ENCODE results near the gene MEF2C.

Gene MEF2C

GRCh38 chr5:88888291-88888690, 5.3 kb upstream of the MEF2C start:
- DNase-seq, result no peak

GRCh38 chr5:88887342-88887741, 4.4 kb upstream of the MEF2C start:
- DNase-seq, result no peak

DNA sequence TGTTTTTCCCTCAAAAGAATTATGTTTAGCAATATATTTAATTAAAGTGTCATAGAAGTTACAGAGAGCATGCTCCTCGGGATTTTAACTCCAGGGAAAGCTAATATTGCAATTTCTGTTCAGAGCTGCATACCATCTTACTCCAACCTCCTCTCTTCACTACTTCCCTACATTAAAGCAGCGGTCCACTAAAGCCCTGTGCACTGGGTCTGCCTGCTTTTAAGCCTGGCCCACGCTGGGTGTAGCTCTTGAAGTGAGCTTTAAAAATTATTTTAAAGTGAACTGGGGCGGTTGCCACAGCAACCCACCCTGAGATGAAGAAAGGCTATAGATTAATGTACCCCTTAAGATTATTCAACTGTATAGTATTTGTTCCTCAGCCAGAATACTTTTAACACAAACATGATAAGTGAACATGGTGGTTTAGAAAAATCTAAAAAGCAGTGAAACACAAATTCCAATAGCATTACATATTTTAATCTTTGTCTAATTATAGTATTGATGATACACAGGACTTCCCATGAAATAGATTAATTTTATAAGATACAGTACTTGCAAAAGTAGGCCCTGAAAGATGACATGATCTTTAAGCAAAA, 3.9 kb upstream of the MEF2C start:
- peak; percentile 3 to 24 for DNase-seq

DNA sequence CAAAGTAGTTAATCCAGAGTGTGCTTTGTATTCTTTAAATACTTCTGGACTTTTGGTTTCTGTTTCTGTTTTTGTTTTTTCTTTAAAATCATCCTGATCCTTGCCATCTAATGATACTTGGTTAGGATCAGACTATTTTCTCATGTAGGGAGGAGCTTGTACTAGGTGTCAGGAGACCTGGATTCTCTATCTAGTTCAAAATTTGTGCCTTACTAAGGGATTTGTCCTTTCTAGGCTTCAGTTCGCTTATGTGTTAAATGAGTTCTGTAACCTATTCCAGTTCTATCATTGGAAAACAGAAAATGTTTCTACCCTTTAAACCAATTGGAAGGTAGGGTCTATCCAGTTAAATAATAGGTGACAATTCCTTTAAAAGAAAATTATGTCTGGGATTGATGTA, 3.3 kb upstream of the MEF2C start:
- DNase-seq, result no peak

DNA sequence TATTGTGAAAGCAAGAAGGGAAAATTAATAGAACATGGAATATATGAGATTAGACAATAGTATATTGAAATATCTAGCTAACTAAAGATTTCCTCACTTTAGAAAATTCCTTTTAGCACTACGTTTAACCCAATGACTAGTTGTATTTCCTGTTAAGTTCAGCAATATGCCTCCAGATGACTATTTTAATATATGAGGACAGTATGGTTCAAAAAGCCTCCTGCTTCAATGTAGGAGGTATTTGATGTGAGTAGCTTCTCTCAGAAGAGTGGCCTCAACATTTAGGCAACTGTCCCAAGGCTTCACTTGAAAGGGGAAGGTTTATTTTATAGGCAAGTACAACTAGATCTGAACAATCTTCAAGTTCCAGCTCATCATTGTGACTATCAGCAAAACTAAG, 2.0 kb upstream of the MEF2C start:
- DNase-seq, result no peak

DNA sequence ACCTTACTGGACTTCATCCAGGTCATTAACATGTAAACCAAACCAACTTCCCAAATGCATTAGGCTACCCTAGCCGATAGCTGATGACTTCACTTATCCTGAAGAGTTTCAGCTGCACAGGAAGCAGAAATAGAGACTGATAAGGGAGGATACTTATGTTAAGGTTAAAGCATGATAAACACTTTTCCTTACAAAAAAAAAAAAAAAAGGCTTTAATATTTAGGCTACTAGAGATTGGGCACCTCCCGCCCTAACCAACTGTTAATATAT, 1.6 kb upstream of the MEF2C start:
- DNase-seq, result no peak

- DNase-seq, result peak; percentile 53 to 58
Measured at GRCh38 chr5:88883836-88884607, 1.0 kb upstream of the MEF2C start.

DNA sequence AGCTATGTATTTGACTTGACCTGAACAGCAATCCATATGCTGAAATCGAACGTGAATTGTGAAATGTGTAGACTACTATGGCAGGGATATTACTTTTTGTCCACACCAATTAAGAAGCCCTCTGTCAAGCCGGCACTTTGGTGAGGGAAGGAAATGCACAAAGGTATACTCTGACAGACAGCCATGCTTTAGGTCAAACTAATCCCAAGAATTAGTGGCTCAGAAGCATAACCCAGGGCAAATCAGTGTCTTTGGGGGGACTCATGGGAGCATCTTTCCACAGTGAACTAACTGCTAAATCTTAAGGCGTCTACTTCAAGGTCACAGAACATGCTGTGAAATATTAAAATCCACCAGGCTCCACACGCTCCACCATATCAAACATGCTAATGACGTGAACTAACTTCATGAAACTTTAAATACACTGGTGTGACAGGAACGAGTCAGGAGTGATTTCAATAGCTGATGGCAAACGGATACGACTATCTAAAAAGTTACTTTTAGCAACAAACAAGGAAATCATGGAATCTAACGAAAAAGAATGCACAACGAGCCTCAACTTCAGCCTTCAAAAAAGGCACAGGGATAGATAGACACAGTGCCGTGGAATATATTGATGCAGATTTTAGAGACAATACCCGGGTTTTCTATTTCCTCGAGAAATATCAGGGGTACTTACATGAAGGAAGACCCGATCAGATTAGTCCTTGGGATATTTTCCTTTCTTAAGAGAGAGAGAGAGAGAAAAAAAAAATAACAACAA, 527 bp downstream of the MEF2C start:
- peak; percentile 8 to 29 for DNase-seq

DNA sequence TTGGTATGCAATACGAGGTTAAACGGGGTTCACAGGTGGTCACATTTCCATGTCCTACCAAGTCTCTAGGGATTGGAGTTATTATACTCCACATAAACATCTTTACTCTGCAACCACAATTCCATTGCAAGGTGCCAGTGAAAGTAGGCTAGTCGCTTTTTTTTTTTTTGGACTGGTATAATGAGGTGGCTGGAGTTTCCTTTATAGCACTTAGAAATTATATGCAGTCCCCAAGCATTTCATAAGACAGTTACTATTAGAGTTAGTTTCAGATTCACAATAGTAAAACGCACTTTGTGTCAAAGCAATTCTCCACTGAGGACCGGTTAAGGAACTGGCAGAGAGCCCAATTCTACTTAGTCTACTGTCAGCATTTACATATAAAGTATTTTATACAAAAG, 1.4 kb downstream of the MEF2C start:
- peak; percentile 18 to 32 for DNase-seq

DNA sequence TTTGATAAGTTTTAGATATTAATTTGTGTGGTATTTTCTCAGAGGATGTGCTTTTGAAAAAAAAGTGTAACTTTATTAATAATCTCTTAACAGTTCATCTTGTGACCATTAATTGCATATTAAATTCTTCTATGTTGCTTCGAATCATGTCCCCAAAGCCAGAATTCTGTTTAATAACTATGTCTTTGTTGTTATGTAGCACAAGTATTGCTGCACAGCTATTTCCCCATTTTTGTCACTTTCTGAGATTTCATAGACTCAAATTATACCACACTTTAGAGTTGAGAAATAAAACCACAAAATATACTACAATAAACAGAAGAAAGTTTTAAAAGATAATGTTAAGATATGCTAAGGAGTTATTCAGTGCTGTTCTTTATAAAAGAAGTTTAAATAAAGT, 2.8 kb downstream of the MEF2C start:
- peak; percentile 27 to 84 for DNase-seq

DNA sequence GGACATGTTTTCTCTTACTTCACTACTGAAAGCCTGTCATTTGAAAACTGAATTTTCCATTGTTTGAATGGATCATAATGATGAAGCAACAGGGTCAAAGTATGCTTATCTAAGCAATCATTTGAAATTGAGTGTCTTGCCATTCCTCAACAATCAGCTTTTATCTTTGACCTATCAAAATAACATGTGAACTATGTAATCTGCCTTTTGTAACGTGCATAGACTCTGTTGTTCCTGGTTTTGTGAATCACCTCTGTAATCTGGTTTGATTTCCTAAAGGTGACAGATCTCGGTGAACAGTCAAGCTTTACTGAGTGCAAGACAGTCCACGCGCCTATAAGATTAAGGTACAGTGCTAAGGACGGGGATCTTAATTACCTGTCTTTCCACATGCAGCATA, 3.3 kb downstream of the MEF2C start:
- DNase-seq, result no peak

DNA sequence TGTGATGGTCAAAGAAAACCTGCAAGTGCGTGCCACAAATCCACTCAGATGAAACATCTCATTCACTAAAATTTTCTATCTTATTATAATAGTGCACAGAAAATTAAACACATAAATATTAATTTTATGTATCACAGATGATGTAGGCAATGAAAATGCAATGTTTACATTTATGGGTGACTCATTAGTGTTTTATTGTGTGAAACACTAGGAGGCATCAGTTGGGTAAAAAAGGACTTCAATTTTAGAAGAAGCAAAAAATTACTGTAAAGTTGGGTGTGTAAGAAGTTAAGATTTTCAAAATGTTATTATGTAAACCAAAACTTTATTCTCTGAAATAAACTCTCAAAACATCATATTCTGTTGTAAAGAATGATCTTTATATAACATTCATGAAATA, 4.0 kb downstream of the MEF2C start:
- DNase-seq, result peak in 1 of 2 donors; percentile 23

DNA sequence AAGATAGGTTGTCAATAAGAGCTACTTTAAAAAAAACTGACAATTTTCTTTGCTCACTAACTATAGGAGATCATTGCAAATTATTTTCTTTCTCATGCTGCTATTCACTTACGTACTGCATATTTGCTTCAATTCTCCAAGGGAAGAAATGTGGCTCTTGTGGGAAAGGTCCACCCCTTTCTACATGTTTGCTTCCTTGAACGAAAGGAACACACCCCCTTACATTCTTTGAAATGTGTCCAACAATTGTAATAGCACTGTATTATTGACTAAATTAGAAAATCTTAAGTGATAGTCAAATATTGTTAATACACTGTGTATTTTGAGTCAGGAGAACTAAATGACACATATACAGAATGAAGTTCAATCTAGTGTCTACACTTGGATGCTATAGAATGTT, 5.2 kb downstream of the MEF2C start:
- DNase-seq, result no peak

- no peak for DNase-seq
Measured at GRCh38 chr5:88876714-88877113, 6.3 kb downstream of the MEF2C start.

DNA sequence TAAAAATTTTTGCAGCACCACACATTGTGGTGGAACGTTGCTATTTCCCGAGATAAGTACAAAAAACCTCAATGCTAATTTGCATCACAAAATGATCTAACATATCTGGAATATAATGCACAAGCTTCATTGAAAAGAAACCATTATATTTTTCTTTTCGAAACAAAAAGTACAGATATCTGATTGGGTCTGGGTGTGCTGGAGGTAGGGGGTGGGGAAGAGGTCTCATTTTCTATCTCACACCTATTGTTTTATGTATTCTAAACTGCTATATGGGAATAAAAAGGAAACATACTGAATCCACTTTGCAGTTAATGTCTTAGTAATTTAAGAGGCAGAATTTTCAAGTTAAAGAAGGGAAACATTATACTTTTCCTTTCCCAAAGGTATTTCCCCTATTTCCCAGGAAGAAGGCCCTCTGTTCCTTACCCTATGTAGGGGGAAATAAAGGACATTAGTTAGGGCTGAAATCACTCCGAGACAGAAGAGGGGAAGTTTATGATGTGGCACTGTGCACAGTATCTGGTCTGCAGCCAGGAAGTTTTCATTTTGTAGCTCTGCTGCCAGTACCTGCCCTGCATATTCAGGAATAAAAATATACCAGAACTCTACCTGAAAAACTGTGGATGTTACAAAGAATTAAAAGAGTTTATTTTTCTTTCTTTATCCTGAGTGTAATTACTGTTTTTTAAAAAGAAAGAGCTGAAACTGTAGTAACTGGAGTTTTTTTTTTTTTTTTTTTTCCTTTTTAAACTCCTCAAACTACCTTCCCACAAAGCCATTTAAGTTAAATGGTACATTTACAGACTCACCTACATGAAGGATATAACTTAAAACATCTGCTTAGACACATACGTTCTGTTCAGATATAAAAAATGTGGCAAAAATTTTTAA, 7.4 kb downstream of the MEF2C start:
- DNase-seq, result peak; percentile 19 to 27

GRCh38 chr5:88873447-88873846, 9.5 kb downstream of the MEF2C start:
- DNase-seq, result no peak

DNA sequence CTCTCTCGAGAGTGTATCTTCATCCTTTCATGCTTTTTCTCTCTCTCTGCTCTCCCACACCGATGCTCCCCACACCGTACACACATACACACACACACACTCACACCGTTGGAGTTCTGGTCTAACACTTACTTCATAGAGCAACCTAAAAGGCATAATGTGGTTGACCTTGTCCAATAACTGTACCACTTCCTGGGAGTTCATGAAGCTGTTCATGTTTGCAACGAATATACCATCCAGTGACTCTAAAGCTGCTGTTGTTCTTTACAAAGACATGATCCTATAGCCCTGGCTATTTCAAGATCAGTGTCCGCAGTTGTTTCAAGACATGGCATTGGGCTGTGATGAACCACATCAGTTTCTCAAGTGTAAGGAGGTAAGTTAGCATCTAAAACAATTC, 10.0 kb downstream of the MEF2C start:
- DNase-seq, result no peak

GRCh38 chr5:88870285-88870684, 12.7 kb downstream of the MEF2C start:
- no peak for DNase-seq

DNA sequence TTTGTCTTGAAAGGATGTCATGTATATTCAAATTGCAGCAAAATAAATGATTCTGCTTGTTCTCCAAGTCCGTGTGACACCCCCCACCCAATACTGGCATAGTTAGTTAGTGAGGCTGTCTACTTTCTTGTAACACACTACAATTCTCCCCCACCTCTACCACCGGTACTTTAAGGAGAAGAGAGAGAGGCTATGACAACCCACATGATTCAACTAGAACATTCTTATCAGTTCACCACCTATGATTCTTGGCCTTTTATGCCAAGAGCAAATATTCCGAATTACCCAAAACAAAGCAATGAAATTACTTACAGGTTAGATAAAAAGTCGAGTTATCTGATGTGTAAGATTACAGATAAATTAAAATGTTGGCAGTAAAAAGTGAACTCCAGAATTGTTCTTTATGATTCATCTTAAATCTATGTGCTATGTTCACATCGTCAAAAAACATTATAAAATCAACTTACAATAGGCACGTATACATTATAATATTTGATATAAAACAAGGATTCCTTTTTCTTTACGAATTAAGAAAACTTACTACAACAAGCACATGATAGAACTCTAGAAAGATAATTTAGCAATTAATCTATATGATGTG, 14.4 kb downstream of the MEF2C start:
- no peak for DNase-seq

GRCh38 chr5:88867638-88868037, 15.3 kb downstream of the MEF2C start:
- DNase-seq, result no peak

DNA sequence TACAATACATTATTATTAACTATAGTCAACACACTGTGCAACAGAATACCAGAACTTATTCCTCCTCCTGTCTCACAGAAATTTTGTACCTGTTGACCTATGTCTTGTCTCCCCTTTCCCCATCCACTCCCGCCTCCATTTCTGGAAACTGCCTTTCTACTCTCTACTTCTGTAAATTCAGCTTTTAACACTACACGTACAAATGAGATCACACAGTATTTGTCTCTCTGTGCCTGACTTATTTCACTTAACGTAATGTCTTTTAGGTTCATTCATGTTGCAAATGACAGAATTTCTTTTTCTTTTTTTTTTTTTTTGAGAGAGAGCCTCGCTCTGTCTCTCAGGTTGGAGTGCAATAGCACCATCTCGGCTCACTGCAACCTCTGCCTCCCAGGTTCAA, 19.5 kb downstream of the MEF2C start:
- DNase-seq, result no peak

DNA sequence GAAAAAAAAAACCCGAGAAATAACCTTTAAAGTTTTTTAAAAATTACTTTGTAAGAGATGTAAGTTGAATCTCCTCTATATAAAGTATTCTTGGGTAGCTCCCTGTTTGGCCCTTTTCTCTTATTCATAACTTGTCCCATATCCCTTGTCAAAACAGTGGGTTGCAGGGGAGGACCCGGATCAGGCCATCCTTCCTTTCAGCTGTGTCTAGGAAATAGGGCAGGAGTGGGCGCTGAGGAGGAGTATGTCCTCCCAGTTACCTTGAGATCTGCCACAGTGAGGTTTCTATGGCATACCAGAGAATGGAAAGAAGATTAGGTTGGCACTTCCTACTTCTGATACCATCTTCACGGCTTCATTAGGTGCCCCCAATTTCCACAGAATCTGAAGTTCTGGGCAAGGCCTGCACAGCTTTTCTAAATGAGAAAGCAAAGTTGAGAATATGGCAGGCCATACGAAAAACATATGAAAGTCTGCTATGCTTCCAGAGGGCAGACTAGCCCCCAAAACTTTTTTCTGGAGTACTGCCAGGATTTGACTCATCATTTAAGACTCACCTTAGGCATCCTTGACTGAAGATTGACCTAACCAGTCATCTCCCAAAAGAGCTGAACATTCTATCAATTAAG, 20.3 kb downstream of the MEF2C start:
- no peak for DNase-seq
